Activated naive CD4-positive, alpha-beta T cell treated with anti-CD3 and anti-CD28 coated beads, Interleukin-2, amount 50 U/mL, for 24 hours (primary cell): ENCODE measurements around the gene RSPO3.
"Not testable (repeated sequence)": the region's sequence is repeated elsewhere in the genome, so short reads cannot be mapped to it uniquely, and the experiment has no call there.

ENCODE experiments used
- H3K27ac Mint-ChIP-seq: one replicate; pipeline ENCODE4 v1.8.0; 2021; ENCODE audit warnings: mild to moderate bottlenecking, mixed read lengths
- H3K27me3 Mint-ChIP-seq: one replicate; pipeline ENCODE4 v1.8.0; 2021; ENCODE audit warnings: mixed read lengths
- H3K36me3 Mint-ChIP-seq: one replicate; pipeline ENCODE4 v1.8.0; 2021; ENCODE audit warnings: mixed read lengths
- H3K4me1 Mint-ChIP-seq: one replicate; pipeline ENCODE4 v1.8.0; 2021; ENCODE audit warnings: mixed read lengths
- H3K4me3 Mint-ChIP-seq: one replicate; pipeline ENCODE4 v1.8.0; 2021; ENCODE audit warnings: mild to moderate bottlenecking, mixed read lengths
- H3K9me3 Mint-ChIP-seq: one replicate; pipeline ENCODE4 v1.8.0; 2021; ENCODE audit warnings: mixed read lengths

Gene RSPO3

GRCh38 chr6:127118298-127119101 lies at the start of gene RSPO3:
Gene RSPO3 (plus strand): TSS chr6:127118671. CDS start chr6:127119193, 522 bp downstream.
- Mint-ChIP-seq H3K9me3 (no peaks in the 10 kb centered on the region), H3K36me3 (no peaks in the 10 kb centered on the region), H3K27me3 (peaks cover 47% of the 10 kb centered on the region), H3K27ac (no peak within 1 kb of the TSS), H3K4me3 (peak within 1 kb of the TSS; percentile 81), H3K4me1 (peaks cover 26% of the 10 kb centered on the region)

DNA sequence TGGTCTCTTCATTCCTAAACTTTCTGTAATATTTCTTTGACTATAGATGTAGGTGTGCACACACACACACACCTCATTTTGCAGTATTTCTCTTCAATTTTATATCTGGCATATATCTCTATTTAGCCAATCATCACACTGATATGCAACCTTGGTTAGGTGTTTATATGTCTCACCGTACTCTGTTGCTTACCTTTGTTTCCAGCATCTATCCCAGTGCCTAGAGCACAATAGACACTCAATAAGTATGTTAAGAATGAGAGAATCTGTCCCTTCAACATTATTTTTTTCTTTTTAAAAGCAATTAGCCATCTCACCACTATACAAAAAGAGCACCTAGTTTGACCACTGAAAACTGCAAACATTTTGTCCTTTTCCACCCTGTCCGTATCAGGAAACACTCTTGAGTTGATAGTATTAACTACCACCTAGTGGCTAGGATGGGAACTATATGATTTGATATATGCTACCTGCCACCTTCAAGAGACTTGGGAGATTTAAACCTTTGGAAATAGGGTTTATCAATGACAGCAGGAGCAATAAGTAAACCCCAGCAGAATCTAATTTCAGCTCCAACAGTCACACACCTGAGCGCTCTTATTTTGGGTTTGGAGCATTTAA lies 48.7 kb upstream of the RSPO3 start:
- Mint-ChIP-seq H3K27ac (no peak overlapping the region), H3K27me3 (peaks cover 1% of the 10 kb centered on the region), H3K36me3 (no peaks in the 10 kb centered on the region), H3K4me3 (no peak overlapping the region), H3K4me1 (no peaks in the 10 kb centered on the region), H3K9me3 (no peaks in the 10 kb centered on the region)

- H3K36me3 Mint-ChIP-seq = no peaks in the 10 kb centered on the region
- H3K4me3 Mint-ChIP-seq = no peak overlapping the region
- H3K9me3 Mint-ChIP-seq = no peaks in the 10 kb centered on the region
- H3K27ac Mint-ChIP-seq = no peak overlapping the region
- peaks cover 4% of the 10 kb centered on the region for H3K27me3 Mint-ChIP-seq
- H3K4me1 Mint-ChIP-seq = no peaks in the 10 kb centered on the region
These were observed 45.2 kb upstream of the RSPO3 start for GRCh38 chr6:127073222-127073621.

DNA sequence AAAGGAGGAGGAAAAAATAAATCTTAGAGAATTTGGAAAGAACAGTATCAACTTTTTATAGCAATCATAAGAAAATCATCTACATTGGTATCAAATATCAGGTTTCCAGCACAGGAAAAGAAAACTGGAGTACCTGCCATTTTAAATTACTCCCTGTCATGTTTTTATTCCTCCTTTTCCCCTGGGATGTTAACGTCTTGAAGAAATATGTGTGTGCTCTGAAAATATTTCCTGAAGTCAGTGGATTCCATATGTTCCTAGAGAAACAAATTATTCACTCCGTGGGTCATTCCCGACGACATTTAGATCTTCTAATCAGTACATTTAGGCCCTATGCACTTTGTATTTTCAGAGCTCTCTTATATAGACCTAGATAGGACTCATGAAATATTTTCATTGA lies 42.0 kb upstream of the RSPO3 start:
- Mint-ChIP-seq H3K4me3 (no peak overlapping the region), H3K27me3 (peaks cover 10% of the 10 kb centered on the region), H3K27ac (no peak overlapping the region), H3K36me3 (no peaks in the 10 kb centered on the region), H3K4me1 (no peaks in the 10 kb centered on the region), H3K9me3 (no peaks in the 10 kb centered on the region)

GRCh38 chr6:127077886-127078285 lies 40.6 kb upstream of the RSPO3 start:
- no peaks in the 10 kb centered on the region for H3K9me3 Mint-ChIP-seq
- peaks cover 10% of the 10 kb centered on the region for H3K27me3 Mint-ChIP-seq
- no peaks in the 10 kb centered on the region for H3K36me3 Mint-ChIP-seq

GRCh38 chr6:127078669-127079068 lies 39.8 kb upstream of the RSPO3 start:
- Mint-ChIP-seq H3K27ac (no peak overlapping the region), H3K9me3 (no peaks in the 10 kb centered on the region), H3K27me3 (peaks cover 10% of the 10 kb centered on the region), H3K4me1 (no peaks in the 10 kb centered on the region), H3K4me3 (no peak overlapping the region), H3K36me3 (no peaks in the 10 kb centered on the region)

More at GRCh38 chr6:127077886-127078285, 40.6 kb upstream of the RSPO3 start:
- no peak overlapping the region for H3K4me3 Mint-ChIP-seq
- H3K4me1 Mint-ChIP-seq = no peaks in the 10 kb centered on the region
- H3K27ac Mint-ChIP-seq = no peak overlapping the region

DNA sequence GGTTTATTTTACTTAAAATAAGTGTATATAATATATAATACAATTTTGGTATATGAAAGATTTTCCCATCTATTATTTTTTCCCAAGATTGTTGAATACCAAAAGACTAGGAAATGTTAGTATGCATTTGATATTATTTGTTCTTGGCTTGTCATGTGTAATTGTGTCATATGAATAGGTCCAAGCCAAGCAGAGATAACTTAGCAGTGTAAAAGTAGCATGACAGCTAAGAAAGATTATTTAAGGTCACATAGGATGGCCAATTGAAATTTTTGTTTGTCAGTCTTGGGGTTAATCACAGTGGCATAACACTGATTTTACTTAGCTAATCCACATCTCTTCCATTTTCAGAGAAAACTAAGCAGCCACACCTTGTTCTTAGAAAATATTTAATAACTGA lies 38.8 kb upstream of the RSPO3 start:
- no peaks in the 10 kb centered on the region for H3K4me1 Mint-ChIP-seq
- H3K27ac Mint-ChIP-seq = no peak overlapping the region
- H3K27me3 Mint-ChIP-seq = peaks cover 10% of the 10 kb centered on the region
- H3K9me3 Mint-ChIP-seq = no peaks in the 10 kb centered on the region
- H3K4me3 Mint-ChIP-seq = no peak overlapping the region
- H3K36me3 Mint-ChIP-seq = no peaks in the 10 kb centered on the region

GRCh38 chr6:127080081-127080480 lies 38.4 kb upstream of the RSPO3 start:
- Mint-ChIP-seq H3K4me3 (no peak overlapping the region), H3K4me1 (no peaks in the 10 kb centered on the region), H3K27ac (no peak overlapping the region)

DNA sequence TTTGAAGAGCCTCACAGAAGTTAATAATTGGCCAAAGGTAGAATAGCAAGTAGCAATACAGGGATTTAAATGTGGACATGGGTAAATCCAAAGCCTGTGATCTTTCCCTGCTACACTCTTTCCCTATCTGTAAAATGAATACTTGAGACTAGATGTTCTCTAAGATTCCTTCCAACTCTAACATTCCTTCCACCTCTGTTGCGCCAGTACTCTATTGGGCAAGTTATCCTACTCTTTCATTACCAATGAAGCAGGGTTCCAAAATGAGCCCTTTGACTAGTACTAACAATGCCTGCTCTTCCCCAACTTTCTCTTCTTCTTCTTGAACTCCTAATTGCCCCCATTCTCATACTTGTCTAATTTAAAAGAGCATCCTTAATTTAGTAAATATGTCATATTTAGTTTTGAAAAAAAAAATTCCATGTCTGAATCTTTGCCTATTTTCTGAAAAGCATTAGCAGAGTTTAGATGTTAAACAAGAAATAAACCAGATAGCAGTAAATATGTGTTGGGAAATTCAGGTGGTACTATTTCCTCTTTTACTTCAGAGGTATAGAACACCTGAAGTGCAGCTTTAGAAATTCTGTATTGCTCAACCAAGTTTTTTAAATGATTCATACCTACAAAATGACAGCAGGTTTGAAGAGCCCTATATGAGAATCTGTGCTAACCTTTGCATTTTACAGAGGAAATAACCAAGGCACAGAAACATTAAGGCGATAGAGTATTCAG lies 35.1 kb upstream of the RSPO3 start:
- Mint-ChIP-seq H3K27ac (no peak overlapping the region), H3K36me3 (no peaks in the 10 kb centered on the region), H3K27me3 (peaks cover 8% of the 10 kb centered on the region), H3K4me1 (no peaks in the 10 kb centered on the region), H3K4me3 (no peak overlapping the region), H3K9me3 (no peaks in the 10 kb centered on the region)

More at GRCh38 chr6:127080081-127080480, 38.4 kb upstream of the RSPO3 start:
- peaks cover 10% of the 10 kb centered on the region for H3K27me3 Mint-ChIP-seq
- H3K36me3 Mint-ChIP-seq = no peaks in the 10 kb centered on the region
- no peaks in the 10 kb centered on the region for H3K9me3 Mint-ChIP-seq

DNA sequence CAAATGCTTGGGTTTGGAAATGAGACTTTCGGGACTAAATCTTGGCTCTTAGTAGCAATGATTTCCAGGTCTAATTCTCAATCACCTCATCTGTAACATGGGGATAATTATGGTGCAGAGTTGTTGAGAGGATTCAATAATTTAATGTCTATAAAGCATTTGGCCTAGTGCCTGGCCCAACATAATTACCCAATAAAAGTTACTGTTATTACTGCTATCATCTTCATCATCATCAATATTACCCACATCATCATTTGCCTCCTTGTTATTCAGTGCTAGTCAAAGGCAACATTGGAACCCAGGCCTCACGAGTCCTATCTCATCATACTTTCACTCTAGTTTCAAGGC lies 34.5 kb upstream of the RSPO3 start:
- H3K27ac Mint-ChIP-seq = no peak overlapping the region
- H3K4me3 Mint-ChIP-seq = no peak overlapping the region
- H3K36me3 Mint-ChIP-seq = no peaks in the 10 kb centered on the region
- peaks cover 4% of the 10 kb centered on the region for H3K27me3 Mint-ChIP-seq
- H3K9me3 Mint-ChIP-seq = no peaks in the 10 kb centered on the region
- no peaks in the 10 kb centered on the region for H3K4me1 Mint-ChIP-seq

DNA sequence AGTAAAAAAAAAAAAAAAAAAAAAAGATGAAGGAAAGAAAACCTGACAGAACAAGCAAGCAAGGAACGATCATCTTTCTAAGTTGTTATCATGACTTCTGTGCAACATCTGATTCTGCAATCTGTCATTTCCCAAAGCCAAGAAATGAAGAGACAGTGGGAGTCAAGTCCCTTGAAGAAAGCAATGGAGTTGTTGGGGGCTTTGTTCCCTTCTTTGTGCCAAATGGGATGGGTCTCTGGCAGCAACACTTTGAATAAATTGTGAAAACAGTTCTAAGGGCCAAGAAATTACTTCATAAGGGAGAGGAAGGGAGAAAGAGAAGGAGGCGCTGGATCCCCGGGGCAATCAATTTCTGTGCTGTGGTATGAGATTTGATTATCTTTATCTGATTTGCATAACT lies 33.3 kb upstream of the RSPO3 start:
- Mint-ChIP-seq H3K27ac (no peak overlapping the region), H3K27me3 (peaks cover 3% of the 10 kb centered on the region), H3K4me1 (no peaks in the 10 kb centered on the region), H3K9me3 (no peaks in the 10 kb centered on the region), H3K4me3 (no peak overlapping the region), H3K36me3 (no peaks in the 10 kb centered on the region)

DNA sequence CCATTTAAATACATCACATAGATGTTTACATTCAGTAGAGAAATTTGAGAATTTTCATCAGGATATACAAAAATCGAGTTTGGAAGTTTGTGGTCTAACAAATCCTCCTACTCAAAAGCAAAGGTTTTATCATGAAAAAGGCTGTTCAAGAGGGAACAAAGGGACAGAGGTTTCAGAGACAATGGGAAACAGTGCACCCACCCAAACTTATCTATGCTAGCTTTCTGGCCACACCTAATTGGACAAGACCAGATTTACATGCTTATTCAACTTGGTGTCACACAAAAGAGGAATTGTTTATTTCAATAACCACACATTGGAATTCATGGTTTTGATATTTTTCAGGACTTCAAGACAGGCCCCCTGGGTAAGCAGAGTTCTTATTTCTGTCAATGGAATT lies 28.4 kb upstream of the RSPO3 start:
- peaks cover 3% of the 10 kb centered on the region for H3K27me3 Mint-ChIP-seq
- H3K36me3 Mint-ChIP-seq = no peaks in the 10 kb centered on the region
- H3K9me3 Mint-ChIP-seq = no peaks in the 10 kb centered on the region
- no peak overlapping the region for H3K27ac Mint-ChIP-seq
- no peaks in the 10 kb centered on the region for H3K4me1 Mint-ChIP-seq
- no peak overlapping the region for H3K4me3 Mint-ChIP-seq

DNA sequence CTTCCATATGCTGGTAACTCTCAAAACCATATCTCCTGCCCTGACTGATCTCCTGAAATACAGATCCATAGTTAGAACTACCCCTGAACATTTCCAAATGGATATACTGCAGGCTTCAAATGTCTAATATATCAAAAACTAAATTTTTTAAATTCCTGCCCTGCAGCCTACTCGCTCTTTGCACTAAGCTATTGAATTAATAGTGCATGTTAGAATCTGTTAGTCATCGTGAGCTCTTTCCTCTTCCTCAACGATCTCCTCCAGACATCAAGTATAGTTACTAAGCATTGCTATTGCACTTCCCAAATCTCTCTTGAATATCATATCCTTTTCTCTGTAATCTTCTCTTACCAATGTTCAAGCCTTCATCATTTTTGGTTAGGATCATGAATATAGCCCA lies 26.0 kb upstream of the RSPO3 start:
- no peaks in the 10 kb centered on the region for H3K9me3 Mint-ChIP-seq
- H3K4me1 Mint-ChIP-seq = no peaks in the 10 kb centered on the region
- no peaks in the 10 kb centered on the region for H3K27me3 Mint-ChIP-seq
- H3K27ac Mint-ChIP-seq = no peak overlapping the region
- no peaks in the 10 kb centered on the region for H3K36me3 Mint-ChIP-seq
- H3K4me3 Mint-ChIP-seq = no peak overlapping the region

DNA sequence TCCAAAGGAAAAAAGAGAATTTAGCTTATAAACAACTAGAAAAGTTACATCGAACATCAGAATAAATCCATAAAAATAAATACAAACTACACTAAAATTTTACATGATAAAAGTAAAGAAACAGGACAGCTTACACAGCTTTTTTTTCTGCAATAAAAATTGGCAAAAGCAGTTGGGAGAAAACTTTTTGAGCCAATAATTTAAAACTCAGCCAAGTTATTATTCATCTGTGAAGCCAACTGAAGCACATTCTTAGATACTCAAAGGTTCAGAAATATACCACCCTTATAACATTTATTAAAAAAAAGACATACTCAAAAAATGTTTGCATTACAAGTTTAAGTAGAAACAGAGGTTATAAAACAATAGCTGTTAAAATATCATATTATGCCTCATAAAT lies 23.7 kb upstream of the RSPO3 start:
- Mint-ChIP-seq H3K4me1 (no peaks in the 10 kb centered on the region), H3K27me3 (peaks cover 3% of the 10 kb centered on the region), H3K4me3 (no peak overlapping the region), H3K36me3 (no peaks in the 10 kb centered on the region), H3K9me3 (no peaks in the 10 kb centered on the region), H3K27ac (no peak overlapping the region)

- no peaks in the 10 kb centered on the region for H3K4me1 Mint-ChIP-seq
- no peaks in the 10 kb centered on the region for H3K36me3 Mint-ChIP-seq
- H3K4me3 Mint-ChIP-seq = no peak overlapping the region
- H3K27me3 Mint-ChIP-seq = peaks cover 3% of the 10 kb centered on the region
- no peaks in the 10 kb centered on the region for H3K9me3 Mint-ChIP-seq
- H3K27ac Mint-ChIP-seq = no peak overlapping the region
These were observed 22.3 kb upstream of the RSPO3 start for GRCh38 chr6:127096167-127096566.

DNA sequence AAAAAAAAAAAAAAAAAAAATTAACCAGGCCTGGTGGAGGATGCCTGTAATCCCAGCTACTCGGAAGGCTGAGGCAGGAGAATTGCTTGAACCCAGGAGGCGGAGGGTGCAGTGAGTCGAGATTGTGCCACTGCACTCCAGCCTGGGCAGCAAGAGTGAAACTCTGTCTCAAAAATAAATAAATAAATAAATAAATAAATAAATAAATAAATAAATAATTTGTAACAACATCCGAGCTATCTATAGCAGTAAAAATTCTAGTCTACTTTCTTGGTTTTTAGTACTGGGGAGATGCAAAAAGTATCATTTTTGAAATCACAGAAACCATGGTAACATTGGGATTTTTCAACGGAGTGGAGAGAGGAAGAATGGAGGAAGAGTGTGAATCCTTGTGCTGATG lies 21.0 kb upstream of the RSPO3 start:
- not testable (repeated sequence) for H3K9me3 Mint-ChIP-seq, H3K27me3 Mint-ChIP-seq, H3K4me1 Mint-ChIP-seq, H3K27ac Mint-ChIP-seq, H3K36me3 Mint-ChIP-seq, H3K4me3 Mint-ChIP-seq
